ENCODE results near the gene CGN. TPM values are rescaled to one million over a fixed set of nuclear protein-coding genes. Genes with fewer than 3 reads are reported as not detected.

Gene CGN
- total RNA-seq, 1 donor from 2014 or later, result 2.0 TPM

DNA sequence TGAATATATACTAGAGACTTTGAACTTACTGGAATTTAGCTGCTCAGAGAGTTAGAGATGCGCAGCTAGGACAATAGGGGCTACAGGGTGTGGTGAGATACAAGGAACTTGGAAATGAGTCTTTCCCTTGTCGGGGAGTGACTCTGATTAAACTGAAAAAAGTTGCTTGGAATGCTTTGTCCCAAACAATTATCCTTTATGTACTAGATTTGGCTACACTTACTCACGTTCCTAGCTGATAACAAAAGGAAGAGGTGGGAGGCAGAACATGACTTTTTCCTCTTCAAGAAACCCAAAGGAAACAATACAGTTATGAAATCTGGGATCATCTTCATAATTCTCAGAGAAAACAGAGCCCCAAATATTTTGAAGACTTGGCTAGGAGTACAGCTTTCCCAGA is 6.9 kb upstream of the CGN start:
- Mint-ChIP-seq H3K4me3 (ENCODE audit: unreplicated experiment) (no peak overlapping the region), H3K9me3 (ENCODE audit: unreplicated experiment) (peaks cover 7% of the 10 kb centered on the region), H3K27me3 (ENCODE audit: unreplicated experiment) (peaks cover 2% of the 10 kb centered on the region), H3K4me1 (ENCODE audit: low read depth, unreplicated experiment) (no peaks in the 10 kb centered on the region), H3K36me3 (ENCODE audit: unreplicated experiment) (no peaks in the 10 kb centered on the region), H3K27ac (ENCODE audit: unreplicated experiment) (no peak overlapping the region)
- TF ChIP-seq, protein P1, sequence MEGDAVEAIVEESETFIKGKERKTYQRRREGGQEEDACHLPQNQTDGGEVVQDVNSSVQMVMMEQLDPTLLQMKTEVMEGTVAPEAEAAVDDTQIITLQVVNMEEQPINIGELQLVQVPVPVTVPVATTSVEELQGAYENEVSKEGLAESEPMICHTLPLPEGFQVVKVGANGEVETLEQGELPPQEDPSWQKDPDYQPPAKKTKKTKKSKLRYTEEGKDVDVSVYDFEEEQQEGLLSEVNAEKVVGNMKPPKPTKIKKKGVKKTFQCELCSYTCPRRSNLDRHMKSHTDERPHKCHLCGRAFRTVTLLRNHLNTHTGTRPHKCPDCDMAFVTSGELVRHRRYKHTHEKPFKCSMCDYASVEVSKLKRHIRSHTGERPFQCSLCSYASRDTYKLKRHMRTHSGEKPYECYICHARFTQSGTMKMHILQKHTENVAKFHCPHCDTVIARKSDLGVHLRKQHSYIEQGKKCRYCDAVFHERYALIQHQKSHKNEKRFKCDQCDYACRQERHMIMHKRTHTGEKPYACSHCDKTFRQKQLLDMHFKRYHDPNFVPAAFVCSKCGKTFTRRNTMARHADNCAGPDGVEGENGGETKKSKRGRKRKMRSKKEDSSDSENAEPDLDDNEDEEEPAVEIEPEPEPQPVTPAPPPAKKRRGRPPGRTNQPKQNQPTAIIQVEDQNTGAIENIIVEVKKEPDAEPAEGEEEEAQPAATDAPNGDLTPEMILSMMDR (IDR thresholded peaks at IDR 0.05; ENCODE audit: partially characterized antibody, unreplicated experiment), result no peak
- DNase-seq, result no peak

DNA sequence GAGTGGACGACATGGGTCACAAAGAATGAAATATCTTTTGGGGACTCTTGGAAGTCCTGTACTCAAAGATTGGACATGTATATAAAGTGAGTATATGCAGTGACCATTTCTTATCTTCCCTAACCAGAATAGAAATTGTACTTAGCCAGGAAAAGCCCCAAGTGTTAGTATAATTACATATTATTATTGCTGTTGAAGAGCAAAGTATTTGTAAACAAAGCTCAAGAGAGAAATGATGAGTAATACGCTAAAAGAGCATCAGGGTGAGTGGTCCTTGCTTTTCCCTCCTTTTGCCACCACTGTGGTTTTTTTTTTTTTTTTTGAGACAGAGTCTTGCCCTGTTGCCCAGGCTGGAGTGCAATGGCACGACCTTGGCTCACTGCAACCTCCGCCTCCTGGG is 6.4 kb upstream of the CGN start:
- TF ChIP-seq, protein P1 (IDR thresholded peaks at IDR 0.05; ENCODE audit: partially characterized antibody, unreplicated experiment), result no peak
- Mint-ChIP-seq H3K36me3 (ENCODE audit: unreplicated experiment) (no peaks in the 10 kb centered on the region), H3K27ac (ENCODE audit: unreplicated experiment) (no peak overlapping the region), H3K4me1 (ENCODE audit: low read depth, unreplicated experiment) (no peaks in the 10 kb centered on the region), H3K9me3 (ENCODE audit: unreplicated experiment) (peaks cover 7% of the 10 kb centered on the region), H3K27me3 (ENCODE audit: unreplicated experiment) (peaks cover 2% of the 10 kb centered on the region), H3K4me3 (ENCODE audit: unreplicated experiment) (no peak overlapping the region)
- DNase-seq, result no peak

DNA sequence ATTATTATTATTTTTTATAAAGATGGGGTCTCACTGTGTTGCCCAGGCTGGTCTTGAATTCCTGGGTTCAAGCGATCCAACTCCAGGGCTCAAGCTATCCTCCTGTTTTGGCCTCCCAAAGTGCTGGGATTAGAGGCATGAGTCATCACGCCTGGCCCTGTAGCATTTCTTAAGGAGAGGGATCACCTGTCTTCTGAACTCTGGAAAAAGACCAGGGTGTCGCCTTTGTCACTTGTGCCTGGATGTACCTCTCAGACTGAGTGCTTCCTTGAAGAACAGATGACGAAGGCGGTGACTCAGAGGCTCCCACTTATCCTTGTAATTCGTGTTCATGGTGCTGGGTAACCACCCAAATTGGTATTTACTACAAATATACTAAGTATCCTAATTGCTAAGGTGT is 2.4 kb upstream of the CGN start:
- Mint-ChIP-seq H3K4me1 (ENCODE audit: low read depth, unreplicated experiment) (peaks cover 7% of the 10 kb centered on the region), H3K27ac (ENCODE audit: unreplicated experiment) (no peak overlapping the region), H3K36me3 (ENCODE audit: unreplicated experiment) (no peaks in the 10 kb centered on the region), H3K4me3 (ENCODE audit: unreplicated experiment) (no peak overlapping the region), H3K27me3 (ENCODE audit: unreplicated experiment) (peaks cover 13% of the 10 kb centered on the region), H3K9me3 (ENCODE audit: unreplicated experiment) (peaks cover 10% of the 10 kb centered on the region)
- no peak for DNase-seq
- TF ChIP-seq, protein P1 (IDR thresholded peaks at IDR 0.05; ENCODE audit: partially characterized antibody, unreplicated experiment), result no peak

DNA sequence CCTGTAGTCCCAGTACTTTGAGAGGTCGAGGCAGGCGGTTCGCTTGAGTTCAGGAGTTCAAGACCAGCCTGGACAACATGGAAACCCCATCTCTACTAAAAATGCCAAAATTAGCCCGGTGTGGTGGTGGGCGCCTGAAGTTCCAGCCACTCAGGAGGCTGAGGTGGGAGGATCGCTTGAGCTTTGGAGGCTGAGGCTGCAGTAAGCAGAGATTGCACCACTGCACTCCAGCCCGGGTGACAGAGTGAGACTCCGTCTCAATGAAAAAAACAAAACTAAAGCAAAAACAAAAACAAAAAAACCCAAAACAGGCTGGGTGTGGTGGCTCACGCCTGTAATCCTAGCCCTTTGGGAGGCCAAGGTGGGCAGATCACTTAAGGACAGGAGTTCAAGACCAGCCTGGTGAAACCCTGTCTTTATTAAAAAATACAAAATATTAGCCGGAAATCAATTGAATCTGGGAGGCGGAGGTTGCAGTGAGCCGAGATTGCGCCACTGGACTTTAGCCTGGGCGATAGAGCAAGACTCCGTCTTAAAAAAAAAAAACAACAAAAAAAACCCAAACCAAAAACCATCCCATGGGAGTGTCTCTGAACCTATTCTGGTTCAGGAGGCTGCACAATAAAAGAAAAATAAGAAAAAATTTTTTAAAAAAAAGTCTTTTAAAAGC is 1.7 kb upstream of the CGN start:
- TF ChIP-seq, protein P1 (IDR thresholded peaks at IDR 0.05; ENCODE audit: partially characterized antibody, unreplicated experiment), result no peak
- Mint-ChIP-seq H3K27me3 (ENCODE audit: unreplicated experiment) (peaks cover 13% of the 10 kb centered on the region), H3K4me1 (ENCODE audit: low read depth, unreplicated experiment) (peaks cover 7% of the 10 kb centered on the region), H3K9me3 (ENCODE audit: unreplicated experiment) (peaks cover 10% of the 10 kb centered on the region), H3K27ac (ENCODE audit: unreplicated experiment) (no peak overlapping the region), H3K36me3 (ENCODE audit: unreplicated experiment) (no peaks in the 10 kb centered on the region), H3K4me3 (ENCODE audit: unreplicated experiment) (no peak overlapping the region)
- DNase-seq, result no peak

DNA sequence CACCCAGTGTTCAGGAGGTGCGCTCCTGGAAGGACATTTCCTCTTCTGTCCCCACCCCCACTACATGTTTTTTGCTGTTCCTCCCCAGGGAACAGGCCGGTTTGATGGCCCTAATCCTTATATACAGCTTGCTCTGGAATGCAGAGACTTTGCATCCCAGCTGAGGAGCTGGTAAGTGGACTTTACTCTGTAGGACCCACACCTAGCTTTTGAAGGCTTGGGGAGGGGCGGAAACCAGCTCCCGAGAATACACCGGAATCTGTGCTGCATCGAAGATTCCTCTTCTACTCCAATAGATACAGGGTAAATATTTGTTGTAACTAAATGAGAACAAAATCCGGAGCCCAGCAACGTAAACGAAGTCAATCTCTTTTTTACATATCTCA is 1.2 kb upstream of the CGN start:
- Mint-ChIP-seq H3K36me3 (ENCODE audit: unreplicated experiment) (no peaks in the 10 kb centered on the region), H3K27me3 (ENCODE audit: unreplicated experiment) (peaks cover 13% of the 10 kb centered on the region), H3K27ac (ENCODE audit: unreplicated experiment) (no peak overlapping the region), H3K4me3 (ENCODE audit: unreplicated experiment) (peak overlapping the region; percentile 96), H3K4me1 (ENCODE audit: low read depth, unreplicated experiment) (peaks cover 7% of the 10 kb centered on the region), H3K9me3 (ENCODE audit: unreplicated experiment) (peaks cover 10% of the 10 kb centered on the region)
- no peak for DNase-seq
- TF ChIP-seq, protein P1 (IDR thresholded peaks at IDR 0.05; ENCODE audit: partially characterized antibody, unreplicated experiment), result no peak
